Neural cell (in vitro differentiated cells): Measurements from ENCODE around the gene NRG3.
A peak's percentile ranks its signal among the peaks of the same experiment; 100 is the strongest.

Experiments used
- CTCF ChIP-seq: fragments of 450-650 bp; IDR thresholded peaks from 2 replicates; pipeline ENCODE4 v1.5.1; 2014; ENCODE audit warnings: antibody characterized with exemption, mild to moderate bottlenecking, moderate library complexity; ENCODE audit not compliant: poor library complexity, severe bottlenecking
- EP300 ChIP-seq: fragments of 450-650 bp; conservative IDR thresholded peaks from 2 replicates; pipeline ENCODE4 v1.6.1; 2014; ENCODE audit warnings: antibody characterized with exemption, mild to moderate bottlenecking, moderate library complexity; ENCODE audit not compliant: poor library complexity, severe bottlenecking
- EZH2 ChIP-seq: fragments of 200-600, 300-800 bp; shearing (Covaris generic), sonication (generic); IDR thresholded peaks from 2 replicates; pipeline ENCODE4 v1.6.1; 2014; ENCODE audit warnings: antibody characterized with exemption, low read length, borderline replicate concordance, mild to moderate bottlenecking; ENCODE audit not compliant: insufficient read depth, poor library complexity, severe bottlenecking
- POLR2AphosphoS5 ChIP-seq: IDR thresholded peaks from 2 replicates; pipeline ENCODE4 v1.6.1; 2012
- RAD21 ChIP-seq: fragments of 450-650 bp; conservative IDR thresholded peaks from 2 replicates; pipeline ENCODE4 v1.6.1; 2014; ENCODE audit warnings: antibody characterized with exemption, mild to moderate bottlenecking, moderate library complexity
- REST ChIP-seq: IDR thresholded peaks from 2 replicates; pipeline ENCODE4 v1.6.1; 2012; ENCODE audit warnings: borderline replicate concordance
- SMC3 ChIP-seq: fragments of 450-650 bp; conservative IDR thresholded peaks from 2 replicates; pipeline ENCODE4 v1.6.1; 2014; ENCODE audit warnings: antibody characterized with exemption, mild to moderate bottlenecking, moderate library complexity; ENCODE audit not compliant: poor library complexity
- TAF1 ChIP-seq: IDR thresholded peaks from 2 replicates; pipeline ENCODE4 v1.6.1; 2012; ENCODE audit warnings: low read depth

- TF ChIP-seq CTCF: no peak
- no peak for TF ChIP-seq EP300
- TF ChIP-seq RAD21: no peak
- no peak for TF ChIP-seq EZH2
- TF ChIP-seq REST: no peak
- no peak for TF ChIP-seq TAF1
- peak; percentile 41 for TF ChIP-seq POLR2AphosphoS5
- TF ChIP-seq SMC3: no peak
Observed at GRCh38 chr10:82176587-82176986, 301.6 kb downstream of the NRG3 start.
